Upper lobe of right lung (tissue), 1 donor: Measurements from ENCODE around the gene RADIL. TPM values are rescaled to one million over a fixed set of nuclear protein-coding genes. Genes with fewer than 3 reads are reported as not detected.
A peak's percentile ranks its signal among the peaks of the same experiment; 100 is the strongest.

Experiments used
- ATAC-seq: fragments of 200-7000 bp; cut with Tn5 transposase; one replicate; pipeline ENCODE4 v1.9.1; 2020; ENCODE audit warnings: mild to moderate bottlenecking, moderate library complexity
- DNase-seq: peaks from one replicate; pipeline ENCODE4 v3.0.0-alpha.2; 2020
- H3K27ac ChIP-seq: fragments of 200-600 bp; one replicate; pipeline ENCODE4 v1.8.0; 2022
- H3K27me3 ChIP-seq: fragments of 200-600 bp; one replicate; pipeline ENCODE4 v1.8.0; 2022; ENCODE audit warnings: mild to moderate bottlenecking
- H3K36me3 ChIP-seq: fragments of 200-600 bp; one replicate; pipeline ENCODE4 v1.8.0; 2022
- H3K4me1 ChIP-seq: fragments of 200-600 bp; one replicate; pipeline ENCODE4 v1.8.0; 2022
- H3K4me3 ChIP-seq: fragments of 200-600 bp; one replicate; pipeline ENCODE4 v1.8.0; 2022; ENCODE audit warnings: mild to moderate bottlenecking
- H3K9me3 ChIP-seq: fragments of 200-600 bp; one replicate; pipeline ENCODE4 v1.8.0; 2022
- intact Hi-C: fragments of 100-400 bp; cut with DNase I; formaldehyde crosslinking; loops from one replicate; pipeline ENCODE4 v1.11.0; 2022
- total RNA-seq: library from RNA; stranded (reverse); fragmentation: NEBNext Ultra II Directional; extraction: Animal tissue kit (Norgen Biotek cat#: 25700); gene quantifications from one replicate; pipeline ENCODE4 v1.2.1, GENCODE V29; 2021
- TF ChIP-seq, protein P1 (sequence below): fragments of 200-600 bp; IDR thresholded peaks from one replicate; pipeline ENCODE4 v1.8.0; 2022; ENCODE audit warnings: antibody characterized with exemption
- donor health status: DM: no; HTN: yes; CAD: no; lungs with severe emphysema.

The RADIL gene
- total RNA-seq, 1 donor from 2014 or later, result 7.3 TPM

DNA sequence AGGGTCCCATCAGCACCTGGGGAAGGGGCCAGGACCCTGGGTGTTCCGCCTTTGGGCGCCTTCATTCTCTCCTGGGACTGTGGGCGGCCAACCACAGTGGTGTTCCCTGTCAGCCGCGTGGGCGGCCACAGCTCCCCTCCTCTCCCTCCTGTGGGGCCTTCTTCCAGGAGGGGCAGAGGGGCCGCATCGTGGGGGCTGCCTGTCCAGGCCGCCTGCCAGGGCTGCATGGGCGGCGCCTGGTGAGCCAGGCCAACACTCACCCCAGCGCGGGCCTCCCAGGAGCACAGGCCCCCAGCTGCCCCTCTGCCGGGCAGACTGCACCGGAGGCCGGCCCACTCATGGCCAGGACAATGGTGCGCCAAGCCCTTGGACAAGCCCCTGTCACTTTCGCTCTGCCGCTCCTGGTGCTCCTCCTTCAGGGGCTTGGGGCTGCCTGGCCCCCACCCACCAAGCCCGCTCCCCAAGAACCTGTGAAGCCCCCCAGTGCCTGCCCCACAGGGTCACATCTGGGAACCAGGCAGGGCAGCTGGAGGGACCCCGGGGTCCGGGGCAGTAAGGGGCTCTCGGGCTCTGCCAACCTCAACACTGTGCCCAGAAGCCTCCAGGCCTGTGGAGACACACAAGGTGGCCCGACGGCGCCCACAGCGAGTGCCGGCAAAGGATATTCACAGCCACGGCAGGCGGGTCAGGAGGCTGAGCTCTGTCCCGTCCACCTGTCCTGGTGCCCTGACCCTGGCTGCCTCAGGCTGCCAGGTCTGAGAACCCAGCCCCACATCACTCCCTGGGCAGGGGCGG lies 65.3 kb downstream of the RADIL start:
- DNase-seq, result peak; percentile 62
- H3K27me3 ChIP-seq, result no peaks in the 10 kb centered on the region
- ATAC-seq, result no peak
- no peaks in the 10 kb centered on the region for H3K4me1 ChIP-seq
- intact Hi-C loops, result no loop called here
- TF ChIP-seq, protein P1, sequence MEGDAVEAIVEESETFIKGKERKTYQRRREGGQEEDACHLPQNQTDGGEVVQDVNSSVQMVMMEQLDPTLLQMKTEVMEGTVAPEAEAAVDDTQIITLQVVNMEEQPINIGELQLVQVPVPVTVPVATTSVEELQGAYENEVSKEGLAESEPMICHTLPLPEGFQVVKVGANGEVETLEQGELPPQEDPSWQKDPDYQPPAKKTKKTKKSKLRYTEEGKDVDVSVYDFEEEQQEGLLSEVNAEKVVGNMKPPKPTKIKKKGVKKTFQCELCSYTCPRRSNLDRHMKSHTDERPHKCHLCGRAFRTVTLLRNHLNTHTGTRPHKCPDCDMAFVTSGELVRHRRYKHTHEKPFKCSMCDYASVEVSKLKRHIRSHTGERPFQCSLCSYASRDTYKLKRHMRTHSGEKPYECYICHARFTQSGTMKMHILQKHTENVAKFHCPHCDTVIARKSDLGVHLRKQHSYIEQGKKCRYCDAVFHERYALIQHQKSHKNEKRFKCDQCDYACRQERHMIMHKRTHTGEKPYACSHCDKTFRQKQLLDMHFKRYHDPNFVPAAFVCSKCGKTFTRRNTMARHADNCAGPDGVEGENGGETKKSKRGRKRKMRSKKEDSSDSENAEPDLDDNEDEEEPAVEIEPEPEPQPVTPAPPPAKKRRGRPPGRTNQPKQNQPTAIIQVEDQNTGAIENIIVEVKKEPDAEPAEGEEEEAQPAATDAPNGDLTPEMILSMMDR, result no peak
- no peaks in the 10 kb centered on the region for H3K9me3 ChIP-seq
- H3K4me3 ChIP-seq, result no peak overlapping the region
- H3K36me3 ChIP-seq, result no peaks in the 10 kb centered on the region
- no peak overlapping the region for H3K27ac ChIP-seq

DNA sequence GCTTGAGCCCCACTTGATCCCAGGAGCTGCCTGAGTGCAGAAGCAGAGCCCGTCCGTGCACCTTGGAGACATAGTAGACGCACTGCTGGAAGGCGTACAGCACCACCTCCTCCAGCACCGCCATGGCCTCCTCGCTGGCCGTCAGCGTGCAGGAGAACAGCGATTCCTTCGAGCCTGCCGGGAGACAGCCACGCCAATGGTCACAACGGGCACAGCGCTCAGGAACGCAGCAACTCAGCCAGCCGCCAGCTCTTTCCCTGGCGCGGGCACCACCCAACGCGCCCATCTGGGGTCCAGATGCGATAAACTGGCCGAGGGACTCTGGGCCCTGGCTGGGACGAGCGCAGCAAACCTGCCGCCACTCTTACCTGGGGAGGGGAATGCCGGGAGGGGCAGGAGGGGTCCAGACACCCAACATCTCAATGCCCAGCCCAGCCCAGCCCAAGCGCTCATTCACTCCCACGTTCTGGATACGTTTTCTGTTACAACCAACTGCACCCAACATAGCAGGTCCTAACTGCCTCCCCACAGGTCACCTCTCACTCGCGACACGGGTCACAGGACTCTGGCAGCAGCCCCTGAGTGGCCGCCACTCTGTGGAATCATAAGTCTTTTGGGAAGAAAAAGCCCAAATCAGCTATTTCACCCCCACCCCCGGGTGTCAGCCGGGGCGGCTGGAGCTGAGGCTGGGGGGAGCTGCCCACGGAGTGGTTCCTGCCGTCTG lies 66.2 kb downstream of the RADIL start:
- intact Hi-C loops, result no loop called here
- ATAC-seq (no peak), DNase-seq (no peak)
- Histone ChIP-seq H3K27ac (no peak overlapping the region), H3K36me3 (no peaks in the 10 kb centered on the region), H3K27me3 (no peaks in the 10 kb centered on the region), H3K9me3 (no peaks in the 10 kb centered on the region), H3K4me3 (no peak overlapping the region), H3K4me1 (no peaks in the 10 kb centered on the region)
- TF ChIP-seq, protein P1, result no peak

DNA sequence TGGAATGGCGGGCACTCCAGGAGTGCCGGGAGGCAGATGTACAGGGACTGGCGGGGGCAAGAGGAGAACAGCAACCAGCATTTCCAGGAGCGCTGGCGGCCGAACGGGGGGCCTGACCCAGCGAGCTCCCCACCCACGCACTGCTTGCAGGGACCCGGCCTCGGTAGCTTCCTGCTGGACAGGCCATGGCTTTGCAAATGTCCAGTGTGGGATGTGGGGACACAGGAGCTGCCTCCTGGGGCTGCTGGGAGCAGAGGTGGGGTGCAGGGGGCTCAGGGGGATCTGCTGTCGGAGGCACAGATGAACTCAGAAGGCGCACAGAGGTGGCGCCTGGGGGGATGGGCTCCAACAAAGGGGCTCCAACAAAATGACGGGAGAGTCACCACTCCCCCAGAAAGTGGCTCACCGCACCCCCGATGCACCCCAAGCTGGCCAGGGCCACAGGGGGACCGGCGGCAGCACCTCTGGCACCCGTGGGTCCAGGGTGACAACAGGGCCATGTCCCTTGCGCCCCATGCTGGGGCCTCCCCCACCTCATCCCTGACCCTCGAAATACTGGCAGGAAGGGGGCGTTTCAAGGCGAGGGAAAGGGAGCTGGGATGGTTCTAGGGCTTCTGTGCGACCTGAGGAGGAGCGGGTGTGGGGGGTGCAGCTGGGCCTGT lies 67.0 kb downstream of the RADIL start:
- DNase-seq, result no peak
- Histone ChIP-seq H3K27me3 (no peaks in the 10 kb centered on the region), H3K27ac (no peak overlapping the region)

DNA sequence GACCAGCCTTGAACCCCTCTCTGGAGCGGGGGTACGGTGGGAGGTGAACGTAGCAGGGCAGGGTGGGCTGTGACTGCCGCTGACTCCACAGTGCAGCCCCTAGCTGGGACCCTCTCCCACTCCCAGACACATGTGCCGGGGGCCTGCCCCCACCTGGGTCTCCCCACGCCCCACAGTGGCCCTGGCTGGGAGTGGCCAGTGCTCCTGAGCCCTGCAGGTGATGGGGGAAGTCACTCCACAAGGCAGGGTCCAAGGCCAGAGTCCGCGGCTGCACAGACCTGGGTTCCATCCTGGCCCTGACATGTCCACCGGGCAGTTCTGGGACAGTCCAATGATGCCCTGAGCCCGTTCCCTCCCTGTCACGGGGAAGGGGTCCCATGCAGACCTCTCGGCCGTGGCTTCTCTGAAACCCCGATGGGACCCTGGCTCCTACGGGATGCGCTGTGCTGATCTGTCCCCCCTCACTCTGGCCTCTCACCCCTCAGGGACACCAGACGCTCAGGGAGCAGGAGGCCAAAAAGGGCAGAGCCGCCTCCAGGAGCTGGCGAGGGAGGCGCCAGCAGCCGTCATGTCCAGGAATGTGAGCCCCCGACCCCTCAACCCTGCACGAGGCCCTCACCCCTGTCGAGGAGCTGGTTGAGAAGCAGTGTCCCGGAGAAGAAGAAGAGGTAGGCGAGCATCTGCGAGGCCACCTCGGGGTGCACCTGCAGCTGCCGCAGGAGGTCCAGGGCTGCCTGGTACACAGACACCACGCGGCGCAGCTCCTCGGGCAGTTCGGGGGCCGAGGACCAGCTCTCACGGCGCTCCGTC lies 67.7 kb downstream of the RADIL start:
- Histone ChIP-seq H3K27me3 (no peaks in the 10 kb centered on the region), H3K9me3 (no peaks in the 10 kb centered on the region), H3K4me3 (no peak overlapping the region), H3K27ac (no peak overlapping the region), H3K4me1 (no peaks in the 10 kb centered on the region), H3K36me3 (no peaks in the 10 kb centered on the region)
- DNase-seq, result no peak
- no peak for ATAC-seq
- intact Hi-C loops, result no loop called here
- TF ChIP-seq, protein P1, result no peak

More for the DNA sequence above, 67.0 kb downstream of the RADIL start:
- ATAC-seq, result no peak
- Histone ChIP-seq H3K4me3 (no peak overlapping the region), H3K9me3 (no peaks in the 10 kb centered on the region), H3K4me1 (no peaks in the 10 kb centered on the region), H3K36me3 (no peaks in the 10 kb centered on the region)
- TF ChIP-seq, protein P1, result no peak
- intact Hi-C loops, result no loop called here

DNA sequence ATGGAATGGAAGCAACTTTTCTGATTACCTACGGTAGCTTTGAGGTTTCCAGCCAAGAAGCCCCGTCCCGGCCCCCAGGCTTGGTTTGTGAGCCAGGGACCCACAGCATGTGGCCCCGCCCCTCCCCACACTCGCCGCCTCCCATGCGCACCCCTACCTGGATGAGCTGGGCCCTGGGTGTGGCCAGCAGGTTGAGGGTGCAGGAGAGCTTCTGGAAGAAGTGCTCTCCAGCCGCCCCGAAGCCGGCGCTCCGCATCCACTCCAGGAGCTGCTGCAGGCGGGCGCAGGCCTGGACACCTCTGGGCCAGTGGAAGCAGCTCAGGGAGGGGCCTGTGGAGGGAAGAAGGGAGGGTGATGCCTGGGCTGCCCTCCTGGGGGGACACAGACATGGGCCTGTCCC lies 68.4 kb downstream of the RADIL start:
- H3K36me3 ChIP-seq, result no peaks in the 10 kb centered on the region
- H3K27ac ChIP-seq, result no peak overlapping the region
- no peaks in the 10 kb centered on the region for H3K4me1 ChIP-seq
- no peaks in the 10 kb centered on the region for H3K27me3 ChIP-seq
- intact Hi-C loops, result no loop called here
- ATAC-seq (no peak), DNase-seq (peak; percentile 60)
- no peak overlapping the region for H3K4me3 ChIP-seq
- TF ChIP-seq, protein P1, result no peak
- H3K9me3 ChIP-seq, result no peaks in the 10 kb centered on the region
